Hippocampal formation (tissue), 2 donors: ENCODE measurements around the gene ABI1.
"Not testable (repeated sequence)": the region's sequence is repeated elsewhere in the genome, so short reads cannot be mapped to it uniquely, and the experiment has no call there.

Source experiments
- DNase-seq, 2 donors: peaks; one replicate each; lab custom pipeline; 2025; lab: John Stamatoyannopoulos, UW

The ABI1 gene

DNA sequence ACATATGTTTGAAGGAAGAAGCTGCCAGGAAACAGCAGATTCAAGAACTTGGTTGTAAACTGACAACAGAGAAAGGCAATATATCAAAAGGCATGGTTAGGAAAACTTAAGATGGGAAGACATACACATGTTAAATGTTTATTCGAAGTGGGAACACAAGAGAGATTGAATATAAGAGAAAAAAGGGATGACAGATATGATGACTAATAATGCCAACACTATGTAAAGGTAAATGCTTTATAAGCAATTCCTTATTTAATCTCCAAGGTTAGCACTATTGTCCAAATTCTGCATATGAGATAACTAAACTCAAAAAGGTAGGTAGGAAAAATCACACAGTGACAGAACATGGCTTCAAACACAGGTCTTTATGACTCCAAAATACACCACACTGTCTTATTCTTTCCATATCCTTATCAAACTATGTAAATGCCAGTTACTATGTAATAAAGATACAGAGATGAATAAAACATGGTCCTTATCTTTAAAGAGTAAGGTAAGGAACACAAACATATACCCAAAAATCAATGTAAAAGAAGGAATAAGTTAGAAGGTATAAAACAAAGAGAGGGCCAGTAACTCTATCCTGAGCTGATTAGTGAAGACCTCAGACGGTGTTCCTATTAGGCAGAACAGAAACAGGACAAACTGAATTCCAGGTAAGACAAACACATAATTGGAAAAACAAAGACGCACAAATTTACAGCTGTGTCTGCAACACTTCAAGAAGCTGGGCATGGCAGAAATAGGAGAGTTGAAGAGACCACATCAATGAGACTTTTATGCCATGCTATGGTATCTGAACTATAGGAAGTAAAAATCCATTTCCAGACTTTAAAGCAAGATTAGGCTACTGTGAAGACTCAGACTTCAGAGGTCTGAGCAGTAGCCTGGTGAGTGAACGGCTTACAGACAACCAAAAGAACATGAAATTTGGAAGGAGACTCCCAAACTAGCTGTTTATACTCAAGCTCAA lies 56.1 kb downstream of the ABI1 start:
- DNase-seq: no peak

DNA sequence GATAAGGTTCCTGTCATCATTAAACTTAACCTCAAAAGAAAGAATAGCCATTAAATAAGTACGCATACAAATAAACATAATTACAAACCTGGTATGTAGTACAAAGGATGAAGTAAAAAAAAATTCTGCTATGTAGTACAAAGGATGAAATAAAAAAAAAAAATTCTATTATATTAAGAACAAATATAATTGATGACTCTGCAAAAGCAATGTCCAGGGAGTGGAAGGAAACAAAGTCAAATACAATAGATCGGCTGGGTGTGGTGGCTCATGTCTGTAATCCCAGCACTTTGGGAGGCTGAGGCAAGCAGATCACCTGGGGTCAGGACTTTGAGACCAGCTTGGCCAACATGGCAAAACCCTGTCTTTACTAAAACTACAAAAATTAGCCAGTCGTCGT lies 56.9 kb downstream of the ABI1 start:
- DNase-seq: no peak

DNA sequence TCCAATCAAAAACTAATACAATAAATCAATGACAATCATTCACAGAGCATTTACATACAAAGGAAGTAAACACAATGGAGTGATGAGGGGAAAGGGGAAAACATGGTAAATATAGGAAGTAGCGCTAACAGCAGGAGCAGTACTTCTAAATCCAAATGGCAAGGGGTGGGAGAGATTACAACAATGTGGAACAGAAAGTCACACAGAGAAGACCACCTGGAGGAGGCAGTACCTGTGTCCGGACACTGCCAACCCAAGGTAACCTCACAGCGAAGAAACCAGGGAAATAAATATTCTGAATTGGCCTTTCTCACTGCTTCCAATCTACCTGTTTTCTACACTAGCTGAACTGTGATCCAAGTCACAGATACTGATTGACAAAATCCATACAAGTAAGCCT lies 58.2 kb downstream of the ABI1 start:
- no peak for DNase-seq

DNA sequence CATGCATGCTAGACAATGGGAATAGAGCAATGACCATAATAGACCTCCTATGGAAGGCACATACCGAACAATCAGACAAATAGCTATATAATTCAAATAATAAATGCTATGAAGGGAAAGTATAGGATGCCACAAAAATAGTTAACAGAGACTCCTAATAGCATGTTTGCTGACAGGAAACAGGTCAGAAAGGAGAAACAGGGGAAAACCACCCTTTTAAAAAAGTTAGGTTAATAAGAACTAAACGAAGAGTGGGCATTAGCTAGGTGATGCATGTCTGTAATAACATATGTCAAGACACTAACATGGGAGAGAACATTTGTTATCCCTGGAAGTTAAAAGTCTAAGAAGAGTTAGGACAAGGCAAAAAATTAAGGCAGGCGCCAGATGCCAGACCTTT lies 58.9 kb downstream of the ABI1 start:
- DNase-seq: no peak

DNA sequence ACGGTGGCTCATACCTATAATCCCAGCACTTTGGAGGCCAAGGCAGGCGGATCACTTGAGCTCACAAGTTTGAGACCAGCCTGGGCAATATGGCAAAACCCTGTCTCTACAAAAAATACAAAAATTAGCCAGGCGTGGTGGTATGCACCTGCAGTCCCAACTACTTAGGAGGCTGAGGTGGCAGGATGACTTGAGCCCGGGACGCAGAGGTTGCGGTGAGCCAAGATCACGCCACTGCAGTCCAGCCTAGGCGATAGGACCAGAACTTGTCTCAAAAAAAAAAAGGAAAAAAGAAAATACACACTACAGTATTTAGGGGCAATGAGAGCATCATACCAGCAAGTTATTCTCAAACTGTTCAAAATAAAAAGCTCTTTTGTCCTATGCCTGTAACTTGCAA lies 59.5 kb downstream of the ABI1 start:
- DNase-seq: no peak

DNA sequence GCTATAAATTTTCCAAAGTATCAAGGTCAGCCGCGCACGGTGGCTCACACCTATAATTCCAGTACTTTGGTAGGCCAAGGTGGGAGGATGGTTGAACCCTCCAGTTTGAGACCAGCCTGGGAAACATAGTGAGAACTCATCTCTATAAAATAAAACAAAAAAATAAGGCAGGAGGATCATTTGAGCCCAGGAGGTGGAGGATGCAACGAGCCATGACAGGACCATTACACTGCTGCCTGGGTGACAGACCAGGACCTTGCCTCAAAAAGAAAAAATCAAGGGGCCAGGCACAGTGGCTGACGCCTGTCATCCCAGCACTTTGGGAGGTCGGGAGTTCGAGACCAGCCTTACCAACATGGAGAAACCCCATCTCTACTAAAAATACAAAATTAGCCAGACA lies 60.3 kb downstream of the ABI1 start:
- DNase-seq: no peak

DNA sequence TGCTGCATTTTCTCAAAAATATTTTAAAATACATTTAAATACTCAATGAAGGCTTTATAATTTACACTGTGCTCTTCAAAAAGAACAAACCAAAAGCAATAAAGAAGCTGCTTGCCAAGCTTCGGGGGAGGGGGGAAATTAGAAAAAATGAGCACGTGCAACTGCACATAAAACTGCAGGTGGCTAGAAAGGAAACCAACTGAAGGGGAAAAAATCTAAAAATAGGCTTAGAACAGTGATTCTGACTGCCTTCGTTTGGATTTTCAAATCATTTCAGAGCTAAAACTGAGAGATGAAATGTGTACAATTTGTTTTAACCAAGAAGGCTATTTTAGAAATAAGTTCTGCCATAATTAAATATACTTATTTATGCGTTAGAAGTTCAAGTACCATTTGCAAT lies 61.4 kb downstream of the ABI1 start:
- DNase-seq: no peak

DNA sequence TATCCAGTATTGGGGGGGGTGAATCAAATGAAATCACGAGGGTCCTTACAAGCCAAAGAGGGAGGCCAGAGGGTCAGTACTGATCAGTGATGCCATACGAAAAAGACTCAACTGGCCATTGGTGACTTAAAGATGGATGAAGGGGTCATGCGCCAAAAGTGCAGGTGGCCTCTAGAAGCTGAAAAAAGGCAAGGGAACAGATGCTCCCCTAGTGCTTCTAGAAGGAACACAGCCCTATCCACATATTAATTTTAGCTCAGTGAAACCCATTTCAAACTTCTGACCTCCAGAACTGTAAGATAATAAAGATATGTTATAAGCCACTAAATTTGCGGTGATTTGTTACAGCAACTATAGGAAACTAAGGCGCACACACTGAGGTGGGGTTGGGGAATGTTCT lies 62.5 kb downstream of the ABI1 start:
- no peak for DNase-seq

DNA sequence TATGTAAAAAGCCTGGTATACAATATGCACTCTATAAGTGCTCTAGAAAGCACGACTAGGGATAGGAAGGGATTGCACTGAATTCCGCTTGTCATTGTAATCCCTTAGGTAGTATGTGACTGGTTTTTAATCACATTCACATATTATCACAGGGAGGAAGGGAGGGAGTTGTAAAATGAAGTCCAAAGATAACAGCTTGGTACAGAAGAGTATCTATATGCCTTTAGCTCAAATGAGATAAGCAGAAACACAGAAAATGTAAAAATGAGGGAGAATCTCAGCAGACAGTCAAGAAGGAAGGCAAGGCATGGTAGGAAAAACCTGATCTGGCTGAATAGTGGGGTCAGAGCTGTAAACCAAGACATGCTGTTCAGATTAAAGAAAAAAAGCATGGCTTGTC lies 63.4 kb downstream of the ABI1 start:
- DNase-seq: no peak

DNA sequence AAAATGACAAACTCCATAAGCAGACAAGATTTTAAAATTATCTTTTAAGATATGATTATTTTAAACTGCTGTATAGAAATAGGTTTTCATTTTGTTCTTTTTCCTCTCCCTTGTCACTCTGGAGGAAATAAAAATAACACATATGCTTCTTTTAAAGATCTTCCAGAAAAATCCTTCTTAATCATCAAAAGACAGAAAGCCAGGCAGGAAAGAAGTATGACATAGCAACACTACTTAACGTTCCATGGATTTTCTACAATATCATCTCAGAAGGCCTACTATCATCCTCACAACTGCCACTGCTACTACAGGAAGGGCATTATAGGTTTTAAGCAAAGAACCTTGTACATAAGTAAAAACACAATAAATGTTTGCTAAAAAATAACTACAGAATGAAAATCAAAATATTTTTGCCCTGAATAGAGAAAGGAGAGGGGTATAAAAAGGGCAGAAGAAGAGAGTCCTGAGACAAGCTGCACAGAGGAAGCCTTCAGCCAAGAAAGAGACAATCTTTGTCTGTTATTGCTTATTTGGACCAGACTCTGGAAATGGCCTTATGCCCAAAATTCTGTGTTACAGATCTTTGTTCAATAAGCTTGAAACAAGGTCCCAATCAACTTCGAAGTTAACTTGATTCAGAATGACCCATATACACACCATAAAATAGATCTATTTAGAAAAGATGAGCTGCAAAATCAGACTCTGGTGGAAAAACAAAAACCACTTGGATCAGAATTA lies 67.8 kb downstream of the ABI1 start:
- DNase-seq: peak in 1 of 2 donors; percentile 43

DNA sequence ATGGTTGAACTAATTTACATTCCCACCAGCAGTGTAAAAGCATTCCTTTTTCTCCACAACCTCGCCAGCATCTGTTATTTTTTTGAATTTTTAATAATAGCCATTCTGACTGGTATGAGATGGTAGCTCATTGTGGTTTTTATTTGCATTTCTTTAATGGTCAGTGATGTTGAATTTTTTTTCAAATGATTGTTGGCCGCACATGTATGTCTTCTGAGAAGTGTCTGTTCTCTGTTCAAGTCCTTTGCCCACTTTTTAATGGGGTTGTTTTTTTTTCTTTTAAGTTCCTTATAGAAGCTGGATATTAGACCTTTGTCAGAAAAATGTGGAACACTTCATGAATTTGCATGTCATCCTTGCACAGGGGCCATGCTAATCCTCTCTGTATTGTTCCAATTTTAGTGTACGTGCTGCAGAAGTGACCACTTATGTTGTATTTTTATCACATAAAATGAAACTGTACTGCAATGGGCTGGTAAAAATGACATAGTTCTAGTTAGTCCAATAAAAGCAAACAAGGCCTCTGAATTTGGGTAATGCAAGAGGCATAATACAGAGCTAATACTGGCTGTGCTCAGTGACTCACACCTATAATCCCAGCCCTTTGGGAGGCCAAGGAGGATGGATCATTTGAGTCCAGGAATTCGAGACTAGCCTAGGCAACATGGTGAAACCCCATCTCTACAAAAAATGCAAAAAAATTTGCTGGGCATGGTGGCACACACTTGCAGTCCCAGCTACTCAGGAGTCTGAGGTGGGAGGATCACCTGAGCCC lies 70.3 kb downstream of the ABI1 start:
- no peak for DNase-seq

DNA sequence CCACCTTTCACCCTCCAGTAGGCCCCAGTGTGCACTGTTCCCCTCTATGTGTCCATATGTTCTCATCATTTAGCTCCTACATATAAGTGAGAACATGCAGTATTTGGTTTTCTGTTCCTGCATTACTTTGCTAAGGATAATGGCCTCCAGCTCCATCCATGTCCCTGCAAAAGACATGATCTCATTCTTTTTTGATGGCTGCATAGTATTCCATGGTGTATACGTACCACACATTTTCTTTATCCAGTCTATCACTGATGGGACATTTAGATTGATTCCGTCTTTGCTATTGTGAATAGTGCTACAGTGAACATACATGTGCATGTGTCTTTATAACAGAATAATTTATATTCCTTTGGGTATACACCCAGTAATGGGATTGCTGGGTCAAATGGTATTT lies 71.0 kb downstream of the ABI1 start:
- not testable (repeated sequence) for DNase-seq

DNA sequence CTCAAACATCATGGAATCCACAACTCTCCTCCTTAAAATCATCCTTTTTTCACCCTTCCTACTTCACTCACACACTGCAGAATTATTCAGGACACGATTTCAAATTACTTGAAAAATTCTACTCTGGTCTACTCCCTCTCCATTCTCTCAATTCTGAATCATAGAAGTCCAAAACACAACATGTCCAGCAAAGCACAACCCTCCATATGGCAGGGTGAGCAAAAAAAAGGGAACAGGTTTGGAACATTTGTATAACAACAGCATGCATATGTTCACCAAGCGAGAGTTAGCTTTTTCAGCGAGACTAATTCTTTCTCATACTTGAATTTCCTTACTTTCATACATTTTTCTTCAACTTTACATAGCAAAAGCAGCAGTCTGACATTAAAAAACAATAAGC lies 73.4 kb downstream of the ABI1 start:
- no peak for DNase-seq

DNA sequence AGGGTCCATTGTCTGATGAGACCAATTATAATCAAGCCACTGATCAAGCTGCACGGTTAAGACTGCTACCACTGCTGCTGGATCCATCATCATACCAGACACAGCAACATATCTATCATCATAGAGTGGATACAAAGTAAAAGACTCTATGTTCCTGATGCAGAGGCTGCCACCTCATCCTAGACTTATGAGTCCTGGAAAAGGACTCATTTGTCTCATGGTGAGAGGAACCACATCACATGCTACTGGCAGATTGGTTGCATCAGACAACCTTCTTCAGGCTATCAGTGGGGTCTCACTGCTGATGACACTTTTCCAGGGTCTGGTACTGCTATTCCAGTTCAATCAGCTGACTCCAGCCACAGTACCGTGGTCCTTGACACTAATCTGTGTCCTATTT lies 79.0 kb downstream of the ABI1 start:
- no peak for DNase-seq

DNA sequence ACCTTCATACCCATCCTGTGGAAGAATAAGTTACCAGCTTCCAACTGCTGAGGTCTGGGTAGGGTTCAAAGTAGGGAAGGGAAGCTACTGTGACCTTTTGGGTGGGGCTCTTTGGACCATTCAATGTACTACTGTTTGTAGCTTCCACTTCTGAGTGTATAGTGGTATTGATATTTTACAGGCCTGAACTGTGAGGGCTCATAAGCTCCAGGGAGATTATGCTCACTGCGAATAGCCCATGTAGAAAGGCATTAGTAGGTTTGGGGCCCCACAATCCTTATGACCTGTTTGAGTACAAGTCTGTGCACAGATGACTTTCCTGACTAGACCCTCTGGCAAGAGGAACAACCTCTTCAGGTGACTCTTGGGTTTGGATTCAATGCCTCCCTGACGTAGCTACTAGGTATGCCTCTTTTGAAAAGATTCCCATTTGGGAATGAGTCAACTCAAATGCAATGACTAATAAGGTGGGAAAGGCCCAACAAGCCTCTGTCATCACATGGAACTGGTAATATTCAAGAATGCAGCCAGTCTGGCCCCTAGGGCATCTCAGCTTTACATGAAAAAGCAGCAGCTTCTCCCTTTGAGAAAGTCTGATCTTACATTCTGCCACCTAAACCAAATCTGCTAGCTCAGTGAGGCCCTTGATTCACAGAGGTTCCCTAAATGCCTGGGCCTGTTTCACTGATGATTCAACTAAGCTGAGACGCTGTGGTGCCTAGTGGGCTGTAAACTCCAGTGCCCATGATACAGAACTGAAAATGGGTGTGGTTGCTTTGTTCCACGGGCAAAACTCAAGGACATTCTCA lies 79.8 kb downstream of the ABI1 start:
- DNase-seq: no peak

DNA sequence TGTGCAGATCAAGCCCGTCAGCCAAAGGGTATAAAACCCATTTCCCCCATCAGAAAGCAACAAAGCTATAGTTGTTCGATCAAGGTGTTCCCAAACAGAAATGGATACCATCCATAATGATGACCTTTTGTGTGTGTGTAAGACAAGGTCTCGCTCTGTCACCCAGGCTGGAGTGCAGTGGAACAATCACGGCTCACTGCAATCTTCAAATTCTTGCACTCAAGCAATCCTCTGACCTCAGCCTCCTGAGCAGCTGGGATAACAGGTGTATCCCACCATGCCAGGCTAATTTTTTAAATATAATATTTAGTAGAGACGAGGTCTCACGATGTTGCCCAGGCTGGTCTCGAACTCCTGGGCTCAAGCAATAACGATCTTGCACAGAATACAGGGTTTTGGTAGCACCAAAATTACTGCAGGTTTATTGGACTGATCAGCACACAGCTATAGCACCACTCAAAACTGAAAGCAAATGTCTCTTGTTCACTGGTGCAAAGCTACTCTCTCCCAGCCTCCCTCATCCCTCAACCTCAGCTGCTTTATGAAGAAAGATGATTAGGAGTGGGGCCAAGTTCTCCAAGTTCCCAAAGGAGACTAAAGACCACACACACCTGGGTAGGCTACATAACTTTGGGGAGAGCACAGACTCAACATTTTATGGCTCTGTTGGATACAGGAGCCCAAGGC lies 80.5 kb downstream of the ABI1 start:
- no peak for DNase-seq

DNA sequence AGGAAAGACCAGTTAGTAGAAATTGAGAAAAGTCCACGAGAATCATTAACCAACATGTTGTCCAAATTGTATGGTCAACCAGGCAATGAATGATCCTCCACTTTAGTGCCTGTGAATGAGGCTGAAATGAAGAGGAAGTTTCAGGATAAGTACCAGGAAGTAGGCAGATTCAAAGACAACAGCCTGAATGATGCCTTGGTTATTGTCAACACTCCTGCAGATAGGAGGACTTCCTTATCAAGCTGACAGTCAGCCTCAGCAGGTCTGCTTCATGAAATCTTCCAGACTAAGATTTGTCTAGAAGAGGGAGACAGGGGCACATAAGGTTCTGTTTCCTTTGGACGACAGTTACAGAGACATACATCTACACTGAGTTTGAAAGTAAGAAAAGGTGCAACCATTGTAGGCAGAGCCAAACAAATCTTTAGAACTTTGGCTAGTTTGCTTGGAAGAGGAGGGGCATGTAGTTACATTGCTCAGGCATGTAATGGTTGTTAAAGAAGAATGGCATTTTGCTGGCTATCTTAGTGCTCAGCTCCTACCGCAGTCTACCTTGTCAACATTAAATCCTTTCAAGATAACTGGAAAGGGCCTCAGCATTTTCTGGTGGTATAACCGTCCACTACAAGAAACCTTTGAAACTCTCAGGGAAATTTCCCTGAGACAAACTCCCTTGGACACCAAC lies 81.4 kb downstream of the ABI1 start:
- DNase-seq: no peak

DNA sequence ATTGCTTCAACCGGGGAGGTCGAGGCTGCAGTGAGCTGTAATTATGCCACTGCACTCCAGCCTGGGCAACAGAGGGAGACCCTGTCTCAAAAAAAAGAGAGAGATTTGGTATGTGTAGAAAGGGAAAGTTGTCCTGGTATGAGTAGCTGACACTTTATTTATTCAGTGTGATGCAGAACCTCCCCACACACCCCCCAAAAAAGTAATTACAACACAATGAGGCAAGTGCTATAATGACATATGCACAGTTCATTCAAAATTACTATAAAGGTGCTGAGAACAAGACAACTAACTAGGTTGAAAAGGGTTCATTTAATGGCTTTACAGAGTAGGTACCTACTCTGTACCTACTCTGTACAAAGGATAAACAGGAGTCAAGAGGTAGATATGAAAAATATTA lies 83.1 kb downstream of the ABI1 start:
- DNase-seq: no peak

DNA sequence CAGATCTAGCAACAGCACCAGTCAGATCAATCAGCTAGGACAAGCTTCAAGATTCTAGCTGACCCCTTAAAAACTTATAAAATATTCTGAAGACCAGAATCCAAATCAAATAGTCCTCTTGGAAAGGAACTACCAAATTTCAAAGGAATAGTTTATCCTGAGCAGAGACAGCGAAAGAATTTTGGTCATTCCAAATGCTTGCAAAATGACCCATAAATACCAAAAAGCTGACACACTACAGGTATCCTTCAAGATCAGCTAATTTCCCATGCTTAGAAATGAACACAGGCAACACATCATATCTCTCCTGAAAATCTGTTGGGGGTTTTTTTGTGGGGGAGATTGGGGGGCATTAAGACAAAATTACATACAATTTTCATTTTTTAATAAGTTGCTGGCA lies 84.5 kb downstream of the ABI1 start:
- DNase-seq: no peak

DNA sequence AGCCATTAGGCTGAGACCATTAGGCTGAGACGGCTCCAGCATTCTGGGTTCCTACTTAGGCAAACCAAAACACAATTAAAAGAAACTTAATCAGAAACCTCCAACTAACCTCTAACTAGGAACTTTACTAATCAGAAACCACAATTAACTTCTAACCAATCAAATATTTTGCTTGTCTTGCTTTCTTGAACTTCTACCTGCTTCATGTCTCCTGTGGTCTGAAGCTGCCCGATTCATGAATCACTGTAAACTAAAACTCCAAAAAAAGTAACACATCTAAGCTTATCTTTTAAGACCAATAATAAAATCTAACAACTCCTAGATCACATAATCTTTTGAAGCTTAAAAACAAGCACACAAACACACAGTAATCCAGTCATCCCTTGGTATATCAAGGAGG lies 87.1 kb downstream of the ABI1 start:
- no peak for DNase-seq
